GDM1 (cell line): Measurements from ENCODE around the gene ZNF628.
"Not testable (repeated sequence)": the region's sequence is repeated elsewhere in the genome, so short reads cannot be mapped to it uniquely, and the experiment has no call there.

Experiments used
- DNase-seq: peaks from one replicate; lab custom pipeline; 2025; lab: John Stamatoyannopoulos, UW

Gene ZNF628

DNA sequence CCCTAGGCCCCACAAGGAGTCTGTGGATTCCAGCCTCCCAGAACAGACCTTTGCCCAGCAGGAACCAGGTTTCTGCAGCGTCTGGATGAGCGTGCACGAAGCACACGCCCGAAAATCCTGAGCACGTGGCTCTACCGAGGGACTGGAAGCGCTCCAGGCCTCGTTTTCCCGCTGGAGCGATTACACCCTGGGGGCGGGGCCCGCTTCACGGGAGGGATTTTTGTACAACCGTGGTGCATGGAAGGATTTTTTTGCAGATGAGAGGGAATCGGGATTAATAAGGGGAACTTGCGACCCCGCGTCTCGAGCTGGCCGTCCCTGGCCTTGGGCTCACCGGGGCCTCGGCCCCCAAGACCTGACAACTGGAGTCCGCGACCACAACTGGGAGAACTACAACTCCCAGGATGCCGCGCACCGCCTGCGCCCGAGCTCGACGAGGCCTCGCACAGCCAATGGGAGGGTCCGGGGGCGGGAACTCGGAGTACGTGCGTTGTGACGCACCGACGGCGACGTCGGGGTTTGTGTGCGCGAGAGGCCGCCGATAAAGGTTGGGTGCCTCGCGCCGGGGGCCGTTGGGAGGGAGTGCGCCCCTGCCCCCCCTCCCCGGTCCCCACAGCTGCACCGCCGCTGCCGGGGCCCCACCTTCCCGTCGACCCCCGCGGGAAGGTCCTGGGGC, at the start of gene ZNF628:
ZNF628 (plus strand) TSS at position 518 of the 676 bp plus-strand sequence. CDS start 3,294 bp downstream, outside the sequence.
- peak; percentile 98 for DNase-seq

DNA sequence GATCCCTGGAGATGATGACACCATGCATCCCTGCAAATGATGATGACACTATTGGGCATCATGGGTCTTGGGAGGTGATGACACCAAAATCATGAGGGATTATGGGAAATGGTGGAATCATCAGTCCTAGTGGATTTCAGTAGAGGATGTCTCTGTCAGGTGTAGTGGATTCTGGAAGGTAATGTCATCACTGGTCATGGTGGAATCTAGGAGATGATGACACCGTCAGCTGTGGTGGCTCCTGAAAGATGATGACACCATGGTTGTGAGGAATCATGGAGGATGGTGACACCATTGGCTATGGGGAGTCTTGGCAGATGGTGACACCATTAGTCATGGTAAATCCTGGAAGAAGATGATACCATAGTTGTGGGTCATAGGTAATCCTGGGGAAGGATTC, 45.2 kb upstream of the ZNF628 start:
- no peak for DNase-seq

- no peak for DNase-seq
Measured at GRCh38 chr19:55432241-55432959, 44.0 kb upstream of the ZNF628 start.

DNA sequence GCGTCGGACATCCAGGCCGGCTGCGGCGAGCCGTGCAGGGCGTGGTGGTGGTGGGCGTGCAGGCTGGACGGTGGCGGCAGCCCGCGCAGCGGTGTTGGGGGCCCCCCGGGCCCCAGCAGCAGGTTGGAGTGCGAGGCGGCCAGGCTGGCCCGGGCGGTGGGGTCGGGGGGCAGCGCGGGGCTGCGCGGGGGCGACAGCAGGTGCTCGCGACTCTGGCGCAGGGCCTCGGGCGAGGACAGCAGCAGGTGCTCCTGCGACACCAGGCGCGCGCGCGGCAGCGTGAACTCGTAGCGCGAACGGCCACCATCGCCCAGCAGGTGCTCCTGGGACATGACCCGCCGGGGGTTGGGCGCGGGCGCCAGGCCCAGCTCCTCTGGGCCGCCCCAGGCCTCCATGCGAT, 43.1 kb upstream of the ZNF628 start:
- no peak for DNase-seq

- no peak for DNase-seq
Measured at GRCh38 chr19:55434356-55434919, 42.0 kb upstream of the ZNF628 start.

- no peak for DNase-seq
Measured at GRCh38 chr19:55435020-55435419, 41.4 kb upstream of the ZNF628 start.

- DNase-seq: no peak
Measured at GRCh38 chr19:55436847-55437246, 39.6 kb upstream of the ZNF628 start.

GRCh38 chr19:55437410-55437809, 39.0 kb upstream of the ZNF628 start:
- DNase-seq: peak; percentile 41

DNA sequence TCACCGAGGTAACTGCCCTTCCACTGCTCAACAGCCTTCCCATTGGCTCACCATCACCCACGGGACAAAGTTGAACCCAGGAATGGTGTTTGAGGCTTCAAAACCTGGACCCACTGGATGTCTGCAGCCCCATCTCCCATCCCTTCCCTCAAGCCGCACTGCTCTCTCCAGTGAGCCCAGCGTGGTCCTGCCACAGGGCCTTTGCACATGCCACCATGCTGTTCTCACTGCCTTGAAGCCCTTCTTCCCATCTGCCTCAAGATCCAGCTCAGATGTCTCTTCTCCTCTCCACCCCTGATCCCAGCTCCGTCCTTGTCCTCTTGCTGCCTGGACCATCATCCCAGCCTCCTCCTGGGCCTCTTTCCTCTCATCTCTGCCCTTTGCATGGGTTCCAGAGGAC, 37.4 kb upstream of the ZNF628 start:
- DNase-seq: no peak

DNA sequence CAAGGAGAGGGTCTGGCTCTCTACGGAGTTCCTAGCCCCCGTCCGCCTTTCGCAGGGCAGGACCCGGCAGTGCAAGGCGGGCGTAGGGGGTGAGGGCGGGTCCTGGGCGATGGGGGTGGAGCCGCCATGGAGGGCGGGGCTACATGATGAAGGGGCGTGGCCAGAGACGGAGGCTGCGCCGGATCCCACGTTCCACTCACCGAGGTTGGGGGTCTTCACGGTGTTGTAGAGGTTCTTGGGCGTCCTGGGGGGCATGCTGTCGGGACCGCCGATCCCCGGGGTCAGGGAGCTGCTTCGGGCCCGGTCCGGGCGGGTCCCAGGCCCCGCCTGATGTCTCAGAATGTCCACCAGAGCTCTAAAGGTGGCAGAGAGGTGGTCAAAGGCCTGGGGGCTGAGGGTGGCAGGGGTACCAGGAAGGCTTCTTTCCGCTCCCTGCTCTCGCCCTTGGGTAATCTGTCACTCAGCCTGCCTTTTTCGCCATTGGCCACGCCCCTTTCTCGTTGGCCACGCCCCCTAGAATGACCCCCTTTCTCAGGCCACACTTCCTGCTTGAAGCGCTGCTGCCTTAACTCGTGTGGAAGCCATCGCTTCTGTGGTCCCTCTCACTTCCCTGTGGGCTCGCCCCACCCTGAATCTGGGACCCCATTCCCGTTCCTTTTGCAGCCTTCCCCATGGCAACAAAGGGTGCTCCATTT, 35.9 kb upstream of the ZNF628 start:
- no peak for DNase-seq

- peak; percentile 2 for DNase-seq
Measured at GRCh38 chr19:55441319-55441691, 35.1 kb upstream of the ZNF628 start.

DNA sequence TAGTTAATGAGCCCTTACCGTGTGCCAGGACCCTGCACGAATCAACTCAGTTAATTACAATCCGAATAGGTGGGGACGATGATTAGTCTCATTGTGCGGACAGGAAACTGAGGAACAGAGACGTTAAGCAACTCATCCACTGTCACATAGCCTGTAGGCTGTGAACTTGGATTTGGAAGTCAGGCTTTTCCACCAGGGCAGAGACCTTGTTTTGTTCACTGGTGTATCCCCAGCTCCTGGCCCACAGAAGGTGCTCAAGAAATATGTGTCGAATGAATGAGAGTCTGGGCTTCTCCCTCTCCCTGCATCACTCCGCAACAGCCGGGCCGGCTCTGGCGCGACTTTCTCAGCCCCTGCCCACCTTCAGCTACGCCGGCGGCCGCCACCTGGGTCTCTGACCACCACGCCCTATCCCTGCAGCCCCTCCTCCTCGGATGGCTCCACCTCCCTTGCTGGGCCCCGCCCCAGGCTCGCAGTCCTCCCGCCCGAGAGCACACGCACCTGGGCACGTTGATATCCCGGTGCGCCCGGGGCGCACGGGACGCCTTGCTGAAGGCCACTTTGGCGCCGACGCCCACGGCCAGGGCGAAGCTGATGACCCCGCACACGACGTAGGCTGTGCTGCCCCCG, 34.6 kb upstream of the ZNF628 start:
- no peak for DNase-seq

- DNase-seq: no peak
Measured at GRCh38 chr19:55442372-55442961, 34.0 kb upstream of the ZNF628 start.

- DNase-seq: no peak
Measured at GRCh38 chr19:55443045-55443823, 33.2 kb upstream of the ZNF628 start, which contains the start of gene SHISA7. SHISA7 (minus strand) TSS chr19:55443300; CDS start chr19:55442863, 437 bp downstream.

- DNase-seq: no peak
Measured at GRCh38 chr19:55443824-55444480, 32.5 kb upstream of the ZNF628 start.

DNA sequence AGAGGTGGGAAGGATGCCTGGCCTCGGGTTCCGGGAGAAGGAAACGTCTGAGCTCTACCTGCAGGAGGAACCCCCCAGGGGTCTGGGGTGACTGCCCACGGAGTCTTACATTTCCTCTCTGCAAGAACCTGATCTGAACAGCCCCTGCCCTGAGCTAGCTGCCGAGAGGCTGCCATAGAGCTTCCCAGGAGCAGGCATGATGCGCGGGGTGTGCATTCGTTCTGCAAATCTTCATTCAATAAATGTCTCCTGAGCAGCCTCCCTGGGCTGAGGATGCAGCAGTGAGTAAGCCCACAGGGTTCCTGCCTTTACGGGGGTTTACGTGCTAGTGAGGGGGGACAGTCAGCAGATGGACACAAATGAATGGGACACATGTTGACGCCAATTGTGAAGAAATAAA, 31.8 kb upstream of the ZNF628 start:
- no peak for DNase-seq

DNA sequence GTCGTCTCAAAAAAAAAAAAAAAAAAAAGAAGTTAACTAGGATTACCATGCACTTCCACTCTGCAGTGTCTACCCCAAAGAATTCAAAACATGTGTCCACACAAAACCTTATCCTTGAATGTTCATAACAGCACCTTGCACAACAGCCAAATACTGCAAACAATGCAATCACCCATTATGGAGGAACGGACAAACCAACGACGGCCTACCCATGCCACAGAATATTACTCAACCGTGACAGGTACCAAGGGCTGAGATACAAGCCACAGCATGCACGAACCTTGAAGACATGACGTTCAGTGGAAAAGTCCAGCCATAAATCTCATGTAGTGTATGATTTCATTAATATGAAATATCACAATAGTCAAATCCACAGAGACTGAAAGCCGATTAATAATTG, 30.4 kb upstream of the ZNF628 start:
- DNase-seq: no peak

- no peak for DNase-seq
Measured at GRCh38 chr19:55447421-55448174, 28.8 kb upstream of the ZNF628 start.

DNA sequence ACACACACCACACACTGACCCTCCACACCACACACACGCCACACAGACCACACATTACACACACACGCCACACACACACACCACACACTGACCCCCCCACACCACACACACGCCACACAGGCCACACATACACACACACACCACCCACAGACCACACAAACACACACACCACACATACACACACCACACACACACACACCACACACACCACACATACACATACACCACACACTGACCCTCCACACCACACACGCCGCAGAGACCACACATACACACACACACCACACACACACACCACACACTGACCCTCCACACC, 28.3 kb upstream of the ZNF628 start:
- DNase-seq: not testable (repeated sequence)

DNA sequence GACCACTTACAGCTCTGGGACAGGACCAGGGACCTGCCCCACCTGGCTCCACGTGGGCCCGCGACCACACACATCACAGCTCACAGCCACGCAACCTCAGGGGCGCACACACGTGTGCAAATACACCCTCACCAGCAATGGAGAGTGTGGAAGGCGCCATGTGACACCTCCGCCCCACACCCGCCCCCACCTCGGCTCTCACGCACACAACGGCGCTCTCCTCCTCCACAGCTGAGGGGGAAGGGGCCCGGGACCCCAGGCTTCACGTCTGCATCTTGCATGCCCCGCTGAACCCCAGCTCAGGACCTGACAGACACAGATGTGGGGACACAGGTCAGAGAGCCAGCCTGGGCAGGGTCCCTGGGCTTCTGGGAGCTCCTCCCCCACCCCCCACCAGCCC, 26.9 kb upstream of the ZNF628 start:
- no peak for DNase-seq
